DND-41 (cell line): ENCODE results near the gene OBSCN.

Source experiments
- CTCF ChIP-seq: IDR thresholded peaks from 2 replicates; pipeline ENCODE4 v1.5.1; 2012; ENCODE audit warnings: borderline replicate concordance, low read length, moderate library complexity, mild to moderate bottlenecking; ENCODE audit not compliant: poor library complexity, severe bottlenecking; ENCODE audit errors: extremely low read depth
- EZH2 ChIP-seq: IDR thresholded peaks from 3 replicates; pipeline ENCODE4 v1.6.1; 2012; ENCODE audit warnings: borderline replicate concordance, low read depth, mild to moderate bottlenecking, moderate library complexity, low read length, inconsistent platforms; ENCODE audit not compliant: severe bottlenecking

- TF ChIP-seq CTCF (peak; percentile 54), EZH2 (no peak)
Observed at GRCh38 chr1:228340686-228341449, 133.0 kb downstream of the OBSCN start.
